NCI-H146 treated with DMSO at 0.1 percent for 48 hours (cell line): ENCODE data around the gene DTX4.
A peak's percentile ranks its signal among the peaks of the same experiment; 100 is the strongest.
"Not testable (repeated sequence)": the region's sequence is repeated elsewhere in the genome, so short reads cannot be mapped to it uniquely, and the experiment has no call there.

Source experiments
- DNase-seq: peaks from one replicate; lab custom pipeline; 2025; ENCODE audit not compliant: unreplicated experiment; lab: John Stamatoyannopoulos, UW

The DTX4 gene

GRCh38 chr11:59171508-59172322 is at the start of gene DTX4:
TSS of gene DTX4 (plus strand) at chr11:59172132. CDS start at chr11:59172596, 464 bp downstream.
- peak; percentile 82 for DNase-seq

- DNase-seq: no peak
These were observed 36.1 kb upstream of the DTX4 start for GRCh38 chr11:59135648-59136461.

GRCh38 chr11:59136551-59136950 is 35.4 kb upstream of the DTX4 start:
- not testable (repeated sequence) for DNase-seq

- DNase-seq: no peak
These were observed 34.7 kb upstream of the DTX4 start for GRCh38 chr11:59137190-59137589.

- no peak for DNase-seq
These were observed 33.3 kb upstream of the DTX4 start for GRCh38 chr11:59138643-59139042.

GRCh38 chr11:59141191-59141590 is 30.7 kb upstream of the DTX4 start:
- no peak for DNase-seq

GRCh38 chr11:59141673-59142460 is 30.1 kb upstream of the DTX4 start:
- no peak for DNase-seq

- DNase-seq: peak; percentile 76
These were observed 29.1 kb upstream of the DTX4 start, which contains the start of gene FAM111A for GRCh38 chr11:59142530-59143507. TSS of gene FAM111A (plus strand) at chr11:59142856. CDS start at chr11:59148873, 6,017 bp downstream.

- no peak for DNase-seq
These were observed 27.8 kb upstream of the DTX4 start for GRCh38 chr11:59144096-59144495.

- DNase-seq: peak; percentile 53
These were observed 27.2 kb upstream of the DTX4 start for GRCh38 chr11:59144579-59145345.

GRCh38 chr11:59145534-59145933 is 26.4 kb upstream of the DTX4 start:
- DNase-seq: no peak

GRCh38 chr11:59151761-59152160 is 20.2 kb upstream of the DTX4 start:
- DNase-seq: no peak

GRCh38 chr11:59152312-59152951 is 19.5 kb upstream of the DTX4 start:
- DNase-seq: no peak

- no peak for DNase-seq
These were observed 17.3 kb upstream of the DTX4 start for GRCh38 chr11:59154610-59155009.

- no peak for DNase-seq
These were observed 14.5 kb upstream of the DTX4 start for GRCh38 chr11:59157433-59157832.

- DNase-seq: peak; percentile 19
These were observed 13.5 kb upstream of the DTX4 start for GRCh38 chr11:59158206-59159068.

GRCh38 chr11:59164028-59164427 is 7.9 kb upstream of the DTX4 start:
- no peak for DNase-seq
